HS-5 (cell line): ENCODE measurements around the gene GGCX.
"Not testable (repeated sequence)": the region's sequence is repeated elsewhere in the genome, so short reads cannot be mapped to it uniquely, and the experiment has no call there.

Source experiments
- DNase-seq: peaks from one replicate; pipeline ENCODE4 v3.0.0-alpha.2; 2012; ENCODE audit warnings: low read depth

Gene GGCX

GRCh38 chr2:85575739-85576138 is 14.4 kb upstream of the GGCX start:
- no peak for DNase-seq

- DNase-seq, result no peak
Observed at GRCh38 chr2:85566265-85566664, 5.0 kb upstream of the GGCX start.

- no peak for DNase-seq
Observed at GRCh38 chr2:85564144-85564563, 2.9 kb upstream of the GGCX start.

- DNase-seq, result no peak
Observed at GRCh38 chr2:85560812-85561279, 447 bp downstream of the GGCX start.

GRCh38 chr2:85560403-85560726 is 928 bp downstream of the GGCX start:
- not testable (repeated sequence) for DNase-seq

- no peak for DNase-seq
Observed at GRCh38 chr2:85558160-85558559, 3.1 kb downstream of the GGCX start.

- DNase-seq, result no peak
Observed at GRCh38 chr2:85557130-85557529, 4.2 kb downstream of the GGCX start.

- no peak for DNase-seq
Observed at GRCh38 chr2:85554980-85555612, 6.2 kb downstream of the GGCX start.

- no peak for DNase-seq
Observed at GRCh38 chr2:85553184-85553583, 8.1 kb downstream of the GGCX start.

GRCh38 chr2:85551698-85552678 is 9.3 kb downstream of the GGCX start:
- DNase-seq, result no peak

GRCh38 chr2:85550486-85550885 is 10.8 kb downstream of the GGCX start:
- no peak for DNase-seq

GRCh38 chr2:85549826-85550225 is 11.5 kb downstream of the GGCX start:
- DNase-seq, result peak; percentile 98

GRCh38 chr2:85549095-85549494 is 12.2 kb downstream of the GGCX start:
- no peak for DNase-seq

GRCh38 chr2:85548608-85548900 is 12.7 kb downstream of the GGCX start:
- no peak for DNase-seq

- DNase-seq, result no peak
Observed at GRCh38 chr2:85547859-85548607, 13.3 kb downstream of the GGCX start.

- DNase-seq, result no peak
Observed at GRCh38 chr2:85547089-85547858, 14.0 kb downstream of the GGCX start.

- no peak for DNase-seq
Observed at GRCh38 chr2:85545780-85546240, 15.5 kb downstream of the GGCX start.

GRCh38 chr2:85544915-85545779 is 16.1 kb downstream of the GGCX start:
- DNase-seq, result not testable (repeated sequence)

- DNase-seq, result not testable (repeated sequence)
Observed at GRCh38 chr2:85544254-85544691, 17.0 kb downstream of the GGCX start.

- no peak for DNase-seq
Observed at GRCh38 chr2:85542777-85543176, 18.5 kb downstream of the GGCX start.
